Keratinocyte (primary cell): ENCODE measurements around the gene NXNL1.

ENCODE experiments used
- EZH2 ChIP-seq: IDR thresholded peaks from one replicate; pipeline ENCODE4 v1.6.1; 2012; ENCODE audit warnings: inconsistent platforms, mild to moderate bottlenecking, low read length, moderate library complexity
- TF ChIP-seq, protein P1 (sequence below), 3 experiments: IDR thresholded peaks in 1 of 3; conservative IDR thresholded peaks in 1 of 3; optimal IDR thresholded peaks in 1 of 3; 2 replicates in 2 of 3; 3 replicates in 1 of 3; pipeline versions ENCODE3 to v1.5.1; 2011; ENCODE audit warnings: low read length in 3 of 3, mild to moderate bottlenecking in 3 of 3, moderate library complexity in 2 of 3, control low read depth in 1 of 3, inconsistent platforms in 1 of 3; ENCODE audit not compliant: insufficient read depth in 2 of 3; ENCODE audit errors: extremely low read depth in 1 of 3

DNA sequence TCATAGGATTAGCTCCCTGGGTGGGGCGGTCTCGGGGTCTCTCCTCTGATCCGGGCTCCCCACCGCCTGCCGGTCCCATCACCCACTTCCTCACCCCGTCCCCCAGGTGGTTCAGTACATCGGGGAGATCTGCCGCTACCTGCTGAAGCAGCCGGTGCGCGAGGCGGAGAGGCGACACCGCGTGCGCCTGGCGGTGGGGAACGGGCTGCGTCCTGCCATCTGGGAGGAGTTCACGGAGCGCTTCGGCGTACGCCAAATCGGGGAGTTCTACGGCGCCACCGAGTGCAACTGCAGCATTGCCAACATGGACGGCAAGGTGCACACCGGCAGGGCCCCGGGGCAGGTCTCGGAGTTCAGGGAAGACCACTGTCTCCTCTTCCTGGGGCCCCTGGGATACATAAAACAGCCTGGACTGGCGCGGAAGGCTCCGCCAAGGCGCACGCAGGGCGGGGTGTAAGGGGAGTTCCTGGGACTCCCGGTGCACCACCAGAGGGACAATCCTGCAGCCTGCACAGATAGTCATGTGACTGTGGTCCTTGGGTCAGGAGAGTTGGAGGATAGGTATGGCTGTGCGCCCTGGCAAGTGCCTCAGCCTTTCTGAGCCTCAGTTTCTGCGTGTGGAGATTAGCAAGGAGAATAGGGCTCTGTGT lies 36.5 kb upstream of the NXNL1 start:
- TF ChIP-seq, protein P1, sequence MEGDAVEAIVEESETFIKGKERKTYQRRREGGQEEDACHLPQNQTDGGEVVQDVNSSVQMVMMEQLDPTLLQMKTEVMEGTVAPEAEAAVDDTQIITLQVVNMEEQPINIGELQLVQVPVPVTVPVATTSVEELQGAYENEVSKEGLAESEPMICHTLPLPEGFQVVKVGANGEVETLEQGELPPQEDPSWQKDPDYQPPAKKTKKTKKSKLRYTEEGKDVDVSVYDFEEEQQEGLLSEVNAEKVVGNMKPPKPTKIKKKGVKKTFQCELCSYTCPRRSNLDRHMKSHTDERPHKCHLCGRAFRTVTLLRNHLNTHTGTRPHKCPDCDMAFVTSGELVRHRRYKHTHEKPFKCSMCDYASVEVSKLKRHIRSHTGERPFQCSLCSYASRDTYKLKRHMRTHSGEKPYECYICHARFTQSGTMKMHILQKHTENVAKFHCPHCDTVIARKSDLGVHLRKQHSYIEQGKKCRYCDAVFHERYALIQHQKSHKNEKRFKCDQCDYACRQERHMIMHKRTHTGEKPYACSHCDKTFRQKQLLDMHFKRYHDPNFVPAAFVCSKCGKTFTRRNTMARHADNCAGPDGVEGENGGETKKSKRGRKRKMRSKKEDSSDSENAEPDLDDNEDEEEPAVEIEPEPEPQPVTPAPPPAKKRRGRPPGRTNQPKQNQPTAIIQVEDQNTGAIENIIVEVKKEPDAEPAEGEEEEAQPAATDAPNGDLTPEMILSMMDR (optimal IDR thresholded peaks at IDR 0.05 in 1 of 3, IDR thresholded peaks at IDR 0.05 in 1 of 3, conservative IDR thresholded peaks at IDR 0.05 in 1 of 3; ENCODE audit: extremely low read depth in 1 of 3, insufficient read depth in 2 of 3, low read length in 3 of 3), result no peak
- no peak for TF ChIP-seq EZH2
